ENCODE measurements around the gene SCUBE3.
A peak's percentile ranks its signal among the peaks of the same experiment; 100 is the strongest.

Gene SCUBE3

GRCh38 chr6:35242906-35243305 lies 29.1 kb downstream of the SCUBE3 start:
- DNase-seq = no peak

GRCh38 chr6:35243386-35243958 lies 29.7 kb downstream of the SCUBE3 start:
- DNase-seq = no peak

DNA sequence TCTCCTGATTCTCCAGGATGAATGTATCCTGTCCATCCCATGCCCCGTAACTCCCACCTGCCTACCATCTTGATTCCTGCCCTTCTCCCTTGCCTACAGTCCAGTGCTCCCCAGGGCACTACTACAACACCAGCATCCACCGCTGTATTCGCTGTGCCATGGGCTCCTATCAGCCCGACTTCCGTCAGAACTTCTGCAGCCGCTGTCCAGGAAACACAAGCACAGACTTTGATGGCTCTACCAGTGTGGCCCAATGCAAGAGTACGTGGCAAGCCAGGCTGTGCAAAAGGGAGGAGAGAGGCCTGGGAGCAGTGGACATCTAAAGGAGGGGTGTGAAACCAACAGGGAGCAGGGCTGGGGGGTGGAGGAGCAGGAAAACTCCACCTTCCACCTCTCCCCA lies 30.8 kb downstream of the SCUBE3 start:
- no peak for DNase-seq

GRCh38 chr6:35247642-35248231 lies 34.0 kb downstream of the SCUBE3 start:
- DNase-seq = no peak

DNA sequence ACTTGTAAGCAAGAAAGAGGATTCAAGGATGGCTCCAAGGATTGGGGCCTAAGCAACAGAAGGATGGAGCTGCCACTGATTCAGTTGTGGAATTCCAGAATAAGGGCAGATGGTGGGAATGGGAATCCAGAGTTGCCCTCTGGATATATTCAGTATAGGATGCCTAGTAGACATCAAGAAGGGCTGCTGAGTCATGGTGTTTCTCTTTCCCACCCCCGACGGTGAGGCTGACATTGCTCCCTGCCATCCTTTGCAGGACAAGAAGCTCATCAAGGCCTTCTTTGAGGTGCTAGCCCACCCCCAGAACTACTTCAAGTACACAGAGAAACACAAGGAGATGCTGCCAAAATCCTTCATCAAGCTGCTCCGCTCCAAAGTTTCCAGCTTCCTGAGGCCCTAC lies 34.5 kb downstream of the SCUBE3 start:
- no peak for DNase-seq

GRCh38 chr6:35248965-35249364 lies 35.2 kb downstream of the SCUBE3 start:
- no peak for DNase-seq

GRCh38 chr6:35251949-35252348 lies 38.2 kb downstream of the SCUBE3 start:
- no peak for DNase-seq

DNA sequence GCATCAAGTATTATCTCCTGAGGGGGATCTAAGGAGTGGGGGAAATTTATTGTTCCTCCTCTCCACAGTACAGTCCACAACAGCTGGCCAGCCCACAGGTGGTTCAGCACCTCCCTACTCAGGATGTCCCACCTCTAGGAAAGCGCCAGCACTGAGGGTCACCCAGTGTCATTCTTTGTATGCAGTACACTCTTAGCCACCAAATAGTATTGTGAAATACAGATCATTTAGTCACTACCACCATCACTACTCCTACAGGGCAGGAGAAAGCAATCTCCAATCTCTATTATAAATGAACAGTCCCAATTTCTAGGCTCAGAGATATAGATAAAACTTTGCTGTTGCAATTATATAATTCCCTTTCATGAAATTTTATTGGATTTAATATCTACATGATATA lies 39.5 kb downstream of the SCUBE3 start:
- DNase-seq = no peak

- no peak for DNase-seq
Observed at GRCh38 chr6:35258336-35258735, 44.6 kb downstream of the SCUBE3 start.

- no peak for DNase-seq
Observed at GRCh38 chr6:35258858-35259193, 45.1 kb downstream of the SCUBE3 start.

DNA sequence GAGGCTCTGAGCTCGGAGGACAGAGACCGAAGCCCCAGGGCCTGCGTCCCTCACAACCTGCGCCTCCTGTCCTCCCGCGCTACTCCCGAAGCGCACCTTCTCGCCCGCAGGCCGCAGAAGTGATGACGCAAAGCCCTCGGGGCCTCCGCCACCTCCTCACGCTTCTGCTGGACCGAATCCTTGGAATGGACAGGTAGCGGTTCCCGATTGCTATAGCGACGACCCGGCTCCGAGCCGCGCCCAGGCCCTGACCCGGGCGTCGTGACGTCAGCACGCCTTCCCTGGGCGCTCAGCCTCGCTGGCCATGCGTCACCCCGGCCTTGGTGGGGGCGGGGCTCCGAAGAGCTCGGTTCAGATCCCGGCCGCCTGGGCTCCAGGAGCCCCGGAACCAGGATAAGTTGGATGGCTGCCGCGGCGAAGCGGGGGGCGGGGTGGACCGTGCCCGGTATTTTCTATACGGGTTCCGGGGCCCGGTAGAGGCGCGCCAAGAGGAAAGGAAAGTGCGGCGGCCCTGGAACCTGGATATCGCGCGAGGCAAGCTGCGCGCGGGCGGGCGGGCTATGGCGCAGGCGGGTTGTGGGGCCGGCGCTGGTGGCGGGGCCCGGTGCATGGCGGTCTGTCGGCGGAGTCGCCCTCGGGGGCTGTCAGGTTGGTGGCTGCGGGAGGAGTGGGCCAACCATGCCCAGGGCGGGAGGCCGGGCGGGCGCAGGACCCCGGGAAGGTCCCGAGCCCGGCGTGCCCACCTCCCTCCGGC lies 45.6 kb downstream of the SCUBE3 start, which contains the start of gene ZNF76:
TSS of gene ZNF76 (plus strand) at position 542 of the 754 bp plus-strand sequence. CDS start 21,417 bp downstream, outside the sequence.
- DNase-seq = peak; percentile 95 to 97

DNA sequence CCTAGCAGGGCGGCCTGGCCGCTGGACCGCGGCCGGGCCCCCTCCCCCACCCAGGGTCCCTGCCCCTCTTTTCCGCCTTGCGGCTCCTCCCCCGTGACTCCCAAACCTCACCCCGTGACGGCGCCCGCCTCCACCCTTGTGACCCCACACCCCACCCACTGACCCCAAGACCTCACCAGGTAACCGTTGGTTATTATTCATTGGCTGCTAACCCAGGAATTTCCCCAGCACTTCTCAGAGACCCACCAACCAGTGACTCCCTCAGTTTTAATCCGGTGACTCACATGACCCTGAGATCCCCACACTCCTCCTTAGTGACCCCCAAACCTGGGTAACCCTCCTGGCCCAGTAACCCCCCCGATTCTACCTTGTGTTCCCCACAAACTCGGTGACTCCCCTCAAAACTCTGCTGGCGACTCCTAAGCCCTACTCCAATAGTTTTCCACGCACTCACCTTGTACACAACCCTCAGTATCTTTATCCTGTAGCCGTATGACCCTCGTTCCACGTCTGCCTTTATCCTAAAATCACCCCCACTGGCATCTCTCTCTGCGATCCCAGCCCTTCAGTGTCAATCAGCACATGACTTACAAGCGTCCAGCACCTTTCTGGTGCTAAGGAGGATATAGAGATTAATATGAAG lies 46.3 kb downstream of the SCUBE3 start:
- DNase-seq = peak; percentile 92 to 93

DNA sequence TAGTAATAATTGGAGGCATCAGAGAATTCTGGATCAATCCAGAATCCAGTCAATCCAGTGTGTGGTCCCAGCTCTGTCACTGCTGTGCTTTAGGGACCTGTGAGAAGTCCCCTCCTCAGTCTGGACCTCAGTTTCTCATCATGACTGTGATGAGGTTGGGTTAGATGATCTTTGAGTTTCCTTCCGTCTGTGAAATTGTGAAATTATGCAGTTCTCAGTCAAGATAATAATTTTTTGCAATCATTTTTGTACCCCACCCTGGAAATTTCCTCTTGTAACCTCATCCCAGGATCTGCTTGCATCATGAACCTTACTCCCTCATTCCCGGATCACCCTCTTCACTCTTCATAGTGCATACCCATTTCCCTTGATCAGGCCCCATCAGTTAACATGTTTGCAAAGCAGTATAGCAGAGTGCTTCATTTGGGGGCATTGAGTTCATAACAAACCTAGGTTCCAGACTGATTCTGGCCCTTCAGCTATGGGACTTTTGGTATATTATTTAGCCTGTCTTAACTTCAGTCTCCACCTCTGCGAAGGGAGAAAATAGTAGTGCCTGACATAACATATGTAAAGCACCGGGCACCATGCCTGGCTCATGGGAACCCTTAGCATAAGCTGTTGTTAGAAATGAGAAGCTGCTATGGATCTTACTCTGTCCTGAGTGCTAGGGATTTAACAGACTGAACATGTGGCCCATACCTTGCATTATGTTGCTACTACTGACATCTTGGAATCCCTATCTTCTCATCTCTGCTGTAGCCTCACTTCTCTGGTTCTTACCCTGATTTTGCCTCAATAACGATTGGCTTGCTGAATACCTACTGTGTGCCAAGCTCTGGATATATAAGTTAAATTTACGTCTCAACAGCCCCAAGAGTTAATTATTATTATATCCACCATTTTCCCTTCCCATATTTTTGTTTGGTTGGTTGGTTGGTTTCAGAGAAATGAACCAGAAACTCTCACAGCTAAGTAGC lies 47.1 kb downstream of the SCUBE3 start:
- DNase-seq = no peak

DNA sequence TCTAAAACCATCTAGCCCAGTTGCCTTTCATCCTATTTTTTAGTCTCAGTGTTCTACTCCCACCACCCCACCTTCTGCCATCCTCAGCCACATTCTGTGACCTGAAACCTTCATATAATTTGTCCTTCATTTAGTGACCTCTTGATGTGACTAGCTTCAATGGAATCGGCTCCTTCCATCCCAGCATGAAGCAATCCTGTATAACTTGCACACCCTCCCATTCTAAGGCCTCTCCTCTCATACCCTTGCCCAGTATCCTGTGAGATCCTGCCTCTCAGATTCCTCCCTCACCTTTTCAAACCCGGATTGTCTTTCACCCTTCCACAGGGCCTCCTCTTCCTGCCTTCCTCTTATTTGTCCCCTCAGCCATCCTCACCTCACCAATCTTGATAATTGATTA lies 48.8 kb downstream of the SCUBE3 start:
- no peak for DNase-seq

GRCh38 chr6:35264550-35265274 lies 51.0 kb downstream of the SCUBE3 start:
- DNase-seq = no peak

DNA sequence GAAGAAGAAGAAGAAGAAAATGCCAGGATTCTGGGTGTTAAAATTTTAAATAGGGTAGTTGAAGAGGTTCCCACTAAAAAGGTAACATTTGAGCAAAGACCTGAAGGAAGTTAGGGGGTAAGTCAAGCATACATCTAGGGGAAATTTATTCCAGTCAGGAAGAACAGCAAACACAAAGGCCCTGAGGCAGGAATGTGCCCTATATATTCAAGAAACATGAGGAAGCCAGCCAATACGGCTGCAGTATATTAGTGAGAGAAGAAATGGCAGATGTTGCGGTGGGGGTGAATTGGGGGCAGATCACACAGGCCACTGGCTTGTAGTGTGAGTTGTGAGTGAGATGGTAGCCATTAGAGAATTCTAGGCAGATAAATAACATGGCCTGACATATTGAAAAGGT lies 51.8 kb downstream of the SCUBE3 start:
- no peak for DNase-seq

GRCh38 chr6:35267446-35267845 lies 53.7 kb downstream of the SCUBE3 start:
- no peak for DNase-seq

DNA sequence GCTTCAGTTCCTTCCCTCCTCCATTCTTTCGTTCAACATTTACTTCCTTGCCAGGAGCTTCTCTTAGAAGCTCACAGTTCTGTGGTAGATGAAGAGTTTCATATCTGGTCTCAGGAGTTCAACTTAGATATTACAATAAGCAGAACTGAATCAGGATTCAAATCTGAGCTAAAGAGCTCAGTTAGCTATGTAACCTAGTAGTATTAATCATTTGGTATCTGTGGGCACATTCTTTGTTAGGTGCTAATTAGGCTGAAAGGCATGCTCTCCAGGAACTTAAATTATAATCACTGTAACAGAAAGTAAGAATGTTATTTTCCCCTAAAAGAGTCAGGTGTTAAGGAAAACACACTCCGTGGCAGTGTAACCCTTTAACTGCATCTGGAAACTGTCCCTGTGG lies 54.1 kb downstream of the SCUBE3 start:
- no peak for DNase-seq

- no peak for DNase-seq
Observed at GRCh38 chr6:35272005-35272404, 58.2 kb downstream of the SCUBE3 start.

GRCh38 chr6:35273822-35274559 lies 60.2 kb downstream of the SCUBE3 start:
- DNase-seq = no peak

- DNase-seq = no peak
Observed at GRCh38 chr6:35275744-35276260, 62.0 kb downstream of the SCUBE3 start.
